Heart right ventricle (tissue), 16 donors: Measurements from ENCODE around the gene OR13D1. TPM values are rescaled to one million over a fixed set of nuclear protein-coding genes. Genes with fewer than 3 reads are reported as not detected.

Experiments used
- ATAC-seq, 8 donors: fragments of 200-7000 bp; cut with Tn5 transposase; one replicate each; pipeline ENCODE4 v1.9.1; 2020; ENCODE audit warnings: mild to moderate bottlenecking in 8 of 8, moderate library complexity in 8 of 8, moderate number of reproducible peaks in 1 of 8
- DNase-seq, 2 donors: peaks; one replicate each; pipeline ENCODE4 v3.0.0-alpha.2; 2020
- H3K27ac ChIP-seq, 10 donors: fragments of 200-600 bp; sonication (generic) in 2 of 10; one replicate each; pipeline versions ENCODE4 v1.5.0 to v1.8.0; 2020 to 2022; ENCODE audit warnings: mild to moderate bottlenecking in 3 of 10
- H3K27me3 ChIP-seq, 7 donors: fragments of 200-600 bp; one replicate each; pipeline ENCODE4 v1.8.0; 2021 to 2022; ENCODE audit warnings: mild to moderate bottlenecking in 2 of 7
- H3K36me3 ChIP-seq, 9 donors: fragments of 200-600 bp; sonication (generic) in 1 of 9; one replicate each; pipeline versions ENCODE4 v1.5.0 to v1.8.0; 2020 to 2022; ENCODE audit warnings: mild to moderate bottlenecking in 2 of 9
- H3K4me1 ChIP-seq, 9 donors: fragments of 200-600 bp; sonication (generic) in 1 of 9; one replicate each; pipeline versions ENCODE4 v1.5.0 to v1.8.0; 2020 to 2022; ENCODE audit warnings: mild to moderate bottlenecking in 4 of 9
- H3K4me3 ChIP-seq, 10 donors: fragments of 200-600 bp; sonication (generic) in 2 of 10; one replicate each; pipeline versions ENCODE4 v1.5.0 to v1.8.0; 2020 to 2022; ENCODE audit warnings: mild to moderate bottlenecking in 7 of 10, moderate library complexity in 2 of 10
- H3K9me3 ChIP-seq, 11 donors: fragments of 200-600 bp in 10 of 11; sonication (generic) in 2 of 11; one replicate each; pipeline versions ENCODE4 v1.5.0 to v1.8.0; 2013 to 2022; ENCODE audit warnings: mild to moderate bottlenecking in 2 of 11, control low read depth in 1 of 11, moderate library complexity in 1 of 11
- WGBS, 2 donors: extraction: QIAGEN DNeasy Blood & Tissue Kit; methylation state at CpG; one replicate each; pipeline ENCODE4 v1.1.7; 2013; ENCODE audit warnings: inconsistent platforms in 1 of 2; 5-methylcytosine and 5-hydroxymethylcytosine counted together
- intact Hi-C, 10 donors: fragments of 100-400 bp; cut with DNase I; formaldehyde crosslinking; loops; one replicate each; pipeline versions ENCODE4 v1.11.1 to v1.14.2; 2022
- long read RNA-seq, 3 donors: library from polyadenylated mRNA; unstranded; transcript quantifications; one replicate each; pipeline ENCODE4 v2.0.0, GENCODE V29; 2020 to 2021
- polyA plus RNA-seq, 2 donors: library from polyadenylated mRNA; stranded (reverse); fragments of 200-250 nt; gene quantifications; one replicate each; pipeline ENCODE4 v1.2.3, GENCODE V29; 2013
- total RNA-seq, 10 donors: library from RNA; stranded (reverse); fragmentation: NEBNext Ultra II Directional in 3 of 10; extraction: Animal tissue kit (Norgen Biotek cat#: 25700) in 3 of 10; gene quantifications; one replicate each; pipeline versions ENCODE4 v1.2.1 to v1.2.4, GENCODE V29; 2021 to 2023
- TF ChIP-seq, protein P1 (sequence below), 9 donors: fragments of 200-600 bp; sonication (generic) in 2 of 9; IDR thresholded peaks; one replicate each; pipeline versions ENCODE4 v1.5.0 to v1.8.0; 2021 to 2022; ENCODE audit warnings: antibody characterized with exemption in 9 of 9, mild to moderate bottlenecking in 5 of 9, moderate library complexity in 1 of 9
- donor health status: Arrhythmogenic right ventricular cardiomyopathy.
- donor health status: ischemic (EF 13 %, LVEDD 7.1; RV severe dilation, severe dysfunction).
- donor health status: healthy with polysubstance abuse.
- donor health status: DM: no; HTN: yes; CAD: no.
- donor health status: DM: no; HTN: no; CAD: no.
- donor health status: ischemic (EF 25% LVEDD 6.9; RV normal size, moderate dysfunction).
- donor health status: ischemic (EF 25% LVEDD 5.7; RV mildly dilated, moderate dysfunction).
- donor health status: healthy.
- donor health status: DM: yes; HTN: yes; CAD: no.
- donor health status: Ischemic cardiomyopathy.
- donor health status: ischemic (EF 35%, LVEDD 5.7; RV mildly dilated, moderate dysfunction).
- donor health status: nonischemic (EF 11% LVEDD 7.7; RV severe dilation, severe dysfunction).
- donor health status: DM: yes; HTN: yes; CAD: no.
- donor health status: PGD.
- donor health status: ischemic (EF 29% LVEDD 5.4; RV normal size, mild dysfunction).
- donor health status: nonischemic (EF 23%, LVEDD 6.1; RV moderate dilation, normal function).

Gene OR13D1, protein sequence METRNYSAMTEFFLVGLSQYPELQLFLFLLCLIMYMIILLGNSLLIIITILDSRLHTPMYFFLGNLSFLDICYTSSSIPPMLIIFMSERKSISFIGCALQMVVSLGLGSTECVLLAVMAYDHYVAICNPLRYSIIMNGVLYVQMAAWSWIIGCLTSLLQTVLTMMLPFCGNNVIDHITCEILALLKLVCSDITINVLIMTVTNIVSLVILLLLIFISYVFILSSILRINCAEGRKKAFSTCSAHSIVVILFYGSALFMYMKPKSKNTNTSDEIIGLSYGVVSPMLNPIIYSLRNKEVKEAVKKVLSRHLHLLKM
- total RNA-seq (not detected), polyA plus RNA-seq (not detected)
- long read RNA-seq, donor 1 = 0 reads
- long read RNA-seq, donor 2 = 0 reads
- long read RNA-seq, donor 3 = 0 reads

DNA sequence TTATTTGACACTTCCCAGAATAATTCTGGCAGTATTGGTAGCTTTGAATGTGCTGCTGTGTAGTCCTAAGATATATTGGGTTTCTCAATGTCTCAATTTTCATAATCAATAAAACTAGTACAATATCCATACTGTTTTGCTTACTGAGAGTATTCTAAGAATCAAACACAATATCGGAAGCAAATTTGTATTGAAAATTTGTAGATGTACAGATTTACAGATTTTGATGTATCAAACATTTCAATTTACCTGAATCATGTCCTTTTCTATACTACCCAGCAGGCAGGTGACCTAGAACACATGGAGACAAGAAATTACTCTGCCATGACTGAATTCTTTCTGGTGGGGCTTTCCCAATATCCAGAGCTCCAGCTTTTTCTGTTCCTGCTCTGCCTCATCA lies at the start of gene OR13D1:
Gene OR13D1, plus strand, starts transcription at position 301 of the 400 bp plus-strand sequence. Its CDS starts 0 bp downstream, at position 301.
- no peak for DNase-seq
- ATAC-seq = no peak
- TF ChIP-seq, protein P1, sequence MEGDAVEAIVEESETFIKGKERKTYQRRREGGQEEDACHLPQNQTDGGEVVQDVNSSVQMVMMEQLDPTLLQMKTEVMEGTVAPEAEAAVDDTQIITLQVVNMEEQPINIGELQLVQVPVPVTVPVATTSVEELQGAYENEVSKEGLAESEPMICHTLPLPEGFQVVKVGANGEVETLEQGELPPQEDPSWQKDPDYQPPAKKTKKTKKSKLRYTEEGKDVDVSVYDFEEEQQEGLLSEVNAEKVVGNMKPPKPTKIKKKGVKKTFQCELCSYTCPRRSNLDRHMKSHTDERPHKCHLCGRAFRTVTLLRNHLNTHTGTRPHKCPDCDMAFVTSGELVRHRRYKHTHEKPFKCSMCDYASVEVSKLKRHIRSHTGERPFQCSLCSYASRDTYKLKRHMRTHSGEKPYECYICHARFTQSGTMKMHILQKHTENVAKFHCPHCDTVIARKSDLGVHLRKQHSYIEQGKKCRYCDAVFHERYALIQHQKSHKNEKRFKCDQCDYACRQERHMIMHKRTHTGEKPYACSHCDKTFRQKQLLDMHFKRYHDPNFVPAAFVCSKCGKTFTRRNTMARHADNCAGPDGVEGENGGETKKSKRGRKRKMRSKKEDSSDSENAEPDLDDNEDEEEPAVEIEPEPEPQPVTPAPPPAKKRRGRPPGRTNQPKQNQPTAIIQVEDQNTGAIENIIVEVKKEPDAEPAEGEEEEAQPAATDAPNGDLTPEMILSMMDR (IDR thresholded peaks at IDR 0.05) = no peak

DNA sequence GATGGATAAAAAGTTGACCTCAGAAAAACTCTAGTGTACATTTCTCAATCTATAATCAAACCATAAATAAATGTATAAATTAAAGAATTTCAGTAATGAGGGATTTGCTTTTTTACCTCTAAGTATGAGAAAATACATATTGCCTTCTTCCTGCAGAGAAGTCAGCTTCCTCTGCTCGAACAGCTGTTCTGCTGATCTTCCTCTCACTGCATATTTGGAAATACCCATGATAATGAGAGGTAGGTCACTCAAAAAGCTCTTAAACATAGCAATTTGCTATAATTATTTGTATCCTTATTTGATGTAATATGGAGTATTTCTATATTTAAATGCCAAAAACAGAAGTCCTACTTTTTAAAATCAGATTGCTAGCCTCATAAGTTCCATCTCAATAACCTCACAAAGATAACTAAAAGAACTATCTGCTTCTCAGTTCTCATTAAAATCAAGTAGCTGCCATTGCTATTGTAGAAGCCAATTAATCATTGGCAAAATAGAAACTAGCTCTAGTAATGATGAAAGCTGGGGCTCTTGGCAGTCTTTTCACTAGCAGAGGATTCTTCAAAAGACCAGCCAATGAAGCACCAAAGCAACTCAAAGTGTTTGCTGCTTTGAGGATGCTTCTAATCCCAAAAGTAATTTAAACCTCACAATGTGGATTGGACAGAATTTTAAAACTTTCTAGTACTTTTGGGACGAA lies 35.7 kb upstream of the OR13D1 start:
- no peak for DNase-seq
- H3K9me3 ChIP-seq = peaks cover 0 to 6% (median 3%) of the 10 kb centered on the region in 11 donors
- intact Hi-C loops = no loop called here
- H3K4me1 ChIP-seq = no peaks in the 10 kb centered on the region
- TF ChIP-seq, protein P1 (IDR thresholded peaks at IDR 0.05) = no peak
- H3K36me3 ChIP-seq = no peaks in the 10 kb centered on the region
- no peak overlapping the region for H3K4me3 ChIP-seq
- no peak overlapping the region for H3K27ac ChIP-seq
- 53 to 60% methylated on average over 2 of the region's 2 CpGs for WGBS, 2 donors
- peaks cover 0 to 8% (median 0%) of the 10 kb centered on the region in 7 donors for H3K27me3 ChIP-seq
- ATAC-seq = no peak

More for the DNA sequence above, at the start of gene OR13D1:
- Histone ChIP-seq H3K27ac (no peak within 1 kb of the TSS), H3K4me3 (no peak within 1 kb of the TSS), H3K9me3 (no peaks in the 10 kb centered on the region), H3K27me3 (no peaks in the 10 kb centered on the region), H3K4me1 (no peaks in the 10 kb centered on the region), H3K36me3 (no peaks in the 10 kb centered on the region)
- intact Hi-C loops = no loop called here
- 87 to 93% methylated on average over 1 of the region's 1 CpG for WGBS, 2 donors

DNA sequence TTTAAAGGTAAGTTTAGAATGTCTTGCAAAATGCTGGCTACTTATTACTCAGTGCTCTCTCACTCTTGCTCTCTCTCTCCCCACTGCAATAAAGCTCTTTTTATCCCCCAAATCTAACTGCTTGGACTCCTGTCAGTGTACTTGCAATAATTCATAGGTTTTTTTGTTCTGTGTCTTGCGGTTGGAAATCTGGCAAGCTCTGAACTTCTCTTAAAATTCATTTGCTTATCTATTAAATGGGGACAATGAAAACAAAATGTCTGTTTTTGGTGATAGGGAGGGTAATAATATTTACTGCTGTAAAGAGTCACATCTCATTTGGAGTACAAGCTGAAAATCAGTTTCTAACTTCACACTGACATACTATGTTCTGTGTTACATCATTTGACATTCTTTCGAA lies 18.7 kb upstream of the OR13D1 start:
- 74 to 78% methylated on average over 2 of the region's 2 CpGs for WGBS, 2 donors
- Histone ChIP-seq H3K27me3 (no peaks in the 10 kb centered on the region), H3K4me1 (no peaks in the 10 kb centered on the region), H3K27ac (no peak overlapping the region), H3K36me3 (no peaks in the 10 kb centered on the region), H3K9me3 (peaks cover 0 to 10% (median 0%) of the 10 kb centered on the region in 11 donors), H3K4me3 (no peak overlapping the region)
- TF ChIP-seq, protein P1 (IDR thresholded peaks at IDR 0.05) = no peak
- DNase-seq (no peak), ATAC-seq (no peak)
- intact Hi-C loops = no loop called here

DNA sequence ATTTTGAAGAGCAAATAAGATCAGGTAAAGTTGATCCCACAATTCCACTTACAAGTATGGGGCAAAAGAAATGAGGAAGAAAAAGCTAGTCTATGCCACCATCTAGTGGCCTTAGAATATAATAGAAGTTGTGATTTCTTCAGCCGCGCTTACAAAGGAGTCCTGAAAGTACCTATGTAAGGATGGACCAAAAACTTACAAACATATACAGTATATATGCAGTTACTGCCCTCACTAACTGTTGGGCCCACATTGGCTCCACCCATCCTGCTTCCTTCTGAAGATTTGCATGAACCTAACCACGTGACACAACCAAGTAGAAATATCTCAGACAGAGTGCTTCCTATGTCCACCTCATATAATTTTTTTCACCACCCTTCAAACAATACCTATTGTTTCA lies 11.7 kb upstream of the OR13D1 start:
- WGBS, 2 donors = 14 to 15% methylated on average over 3 of the region's 3 CpGs
- intact Hi-C loops = no loop called here

More for the DNA sequence above, 11.7 kb upstream of the OR13D1 start:
- H3K4me3 ChIP-seq = no peak overlapping the region
- peaks cover 0 to 10% (median 0%) of the 10 kb centered on the region in 11 donors for H3K9me3 ChIP-seq
- TF ChIP-seq, protein P1 (IDR thresholded peaks at IDR 0.05) = peak in 7 of 9 donors; percentile 25 to 54 (median 45)
- no peaks in the 10 kb centered on the region for H3K27me3 ChIP-seq
- DNase-seq (no peak), ATAC-seq (no peak)
- H3K27ac ChIP-seq = no peak overlapping the region
- no peaks in the 10 kb centered on the region for H3K36me3 ChIP-seq
- peaks cover 0 to 5% (median 0%) of the 10 kb centered on the region in 9 donors for H3K4me1 ChIP-seq
